Erythroblast (primary cell): ENCODE measurements around the gene TMEM69.

ENCODE experiments used
- GATA1 ChIP-seq: IDR thresholded peaks from 2 replicates; pipeline ENCODE4 v1.6.1; 2011; ENCODE audit warnings: low read depth, mild to moderate bottlenecking, control low read depth, low read length, moderate library complexity
- POLR2A ChIP-seq: IDR thresholded peaks from 2 replicates; pipeline ENCODE4 v1.6.1; 2011; ENCODE audit warnings: mild to moderate bottlenecking, low read length

DNA sequence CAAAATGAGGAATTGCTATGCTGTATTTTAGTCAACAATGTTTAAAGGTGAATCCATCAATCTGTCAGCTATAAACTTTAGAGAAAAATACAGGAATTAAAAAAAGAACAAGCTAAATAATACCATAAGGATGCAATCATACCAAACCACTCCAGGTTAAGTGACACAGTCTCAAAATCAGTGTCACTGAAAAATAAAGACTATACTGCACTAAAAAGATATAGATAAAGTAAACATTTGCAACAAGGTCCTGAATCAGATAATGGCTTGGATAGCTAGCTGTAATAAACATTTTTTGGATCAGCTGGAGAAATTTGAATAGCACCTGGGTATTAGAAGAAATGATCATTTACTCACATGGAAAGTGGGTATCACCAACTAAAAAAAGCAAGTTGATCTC, 9.5 kb upstream of the TMEM69 start:
- TF ChIP-seq POLR2A: no peak
- TF ChIP-seq GATA1: no peak
